ENCODE data around the gene USP48.

DNA sequence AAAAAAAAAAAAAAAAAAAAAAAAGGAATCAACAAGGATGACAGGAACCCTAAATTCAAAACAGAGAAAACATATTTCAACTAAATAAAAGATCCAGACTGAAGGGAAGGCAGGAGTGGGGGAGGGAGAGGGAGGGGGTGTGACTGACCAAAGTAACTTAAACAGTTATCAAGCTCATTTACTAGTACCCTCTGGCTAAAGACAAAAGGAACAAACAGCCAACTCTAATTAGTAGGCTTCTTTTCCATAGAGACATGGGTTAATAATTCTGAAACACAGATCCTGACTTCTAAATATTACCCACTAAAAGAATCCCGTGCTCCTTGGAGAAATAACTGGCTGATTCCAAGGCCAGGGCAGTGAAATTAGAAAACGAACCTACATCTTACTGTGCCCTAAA lies 23.8 kb downstream of the USP48 start:
- TF ChIP-seq, protein P1, sequence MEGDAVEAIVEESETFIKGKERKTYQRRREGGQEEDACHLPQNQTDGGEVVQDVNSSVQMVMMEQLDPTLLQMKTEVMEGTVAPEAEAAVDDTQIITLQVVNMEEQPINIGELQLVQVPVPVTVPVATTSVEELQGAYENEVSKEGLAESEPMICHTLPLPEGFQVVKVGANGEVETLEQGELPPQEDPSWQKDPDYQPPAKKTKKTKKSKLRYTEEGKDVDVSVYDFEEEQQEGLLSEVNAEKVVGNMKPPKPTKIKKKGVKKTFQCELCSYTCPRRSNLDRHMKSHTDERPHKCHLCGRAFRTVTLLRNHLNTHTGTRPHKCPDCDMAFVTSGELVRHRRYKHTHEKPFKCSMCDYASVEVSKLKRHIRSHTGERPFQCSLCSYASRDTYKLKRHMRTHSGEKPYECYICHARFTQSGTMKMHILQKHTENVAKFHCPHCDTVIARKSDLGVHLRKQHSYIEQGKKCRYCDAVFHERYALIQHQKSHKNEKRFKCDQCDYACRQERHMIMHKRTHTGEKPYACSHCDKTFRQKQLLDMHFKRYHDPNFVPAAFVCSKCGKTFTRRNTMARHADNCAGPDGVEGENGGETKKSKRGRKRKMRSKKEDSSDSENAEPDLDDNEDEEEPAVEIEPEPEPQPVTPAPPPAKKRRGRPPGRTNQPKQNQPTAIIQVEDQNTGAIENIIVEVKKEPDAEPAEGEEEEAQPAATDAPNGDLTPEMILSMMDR (IDR thresholded peaks at IDR 0.05), result no peak
- no peak for TF ChIP-seq POLR2A (IDR thresholded peaks at IDR 0.05)

Data from adrenal gland (tissue), 5 donors.